Measurements from ENCODE around the gene INPP4B.

The INPP4B gene

DNA sequence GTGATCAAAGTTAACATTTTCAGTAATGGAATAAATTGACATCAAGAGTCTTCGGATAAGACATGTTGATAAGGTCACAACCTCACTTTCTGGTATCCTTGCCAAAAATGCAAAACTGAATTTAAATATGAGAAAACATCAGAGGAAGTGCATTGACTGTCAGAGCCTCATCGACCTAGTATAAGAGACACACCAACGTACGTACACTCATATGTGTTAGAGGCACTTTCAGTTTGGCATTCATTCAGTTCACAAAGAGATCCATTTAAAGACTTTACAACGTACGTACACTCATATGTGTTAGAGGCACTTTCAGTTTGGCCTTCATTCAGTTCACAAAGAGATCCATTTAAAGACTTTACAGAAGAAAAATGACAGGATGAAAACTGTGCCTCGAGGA, 280.3 kb downstream of the INPP4B start:
- Histone ChIP-seq H3K4me3 (IDR thresholded peaks at IDR 0.05; ENCODE audit: insufficient read depth, low read depth, low read length) (no peak overlapping the region), H3K4me1 (ENCODE audit: low read depth, poor library complexity, severe bottlenecking) (peaks cover 34% of the 10 kb centered on the region), H4K20me1 (ENCODE audit: insufficient read depth) (no peaks in the 10 kb centered on the region), H3K4me2 (no peak overlapping the region), H3K36me3 (ENCODE audit: insufficient read depth) (no peaks in the 10 kb centered on the region), H3K79me2 (ENCODE audit: insufficient read depth, low read depth) (no peaks in the 10 kb centered on the region), H3K27me3 (ENCODE audit: insufficient read depth, low read depth) (no peaks in the 10 kb centered on the region), H3K27ac (no peak overlapping the region), H2AFZ (ENCODE audit: low read depth) (no peak overlapping the region), H3K9ac (no peak overlapping the region)
- TF ChIP-seq, protein P1, sequence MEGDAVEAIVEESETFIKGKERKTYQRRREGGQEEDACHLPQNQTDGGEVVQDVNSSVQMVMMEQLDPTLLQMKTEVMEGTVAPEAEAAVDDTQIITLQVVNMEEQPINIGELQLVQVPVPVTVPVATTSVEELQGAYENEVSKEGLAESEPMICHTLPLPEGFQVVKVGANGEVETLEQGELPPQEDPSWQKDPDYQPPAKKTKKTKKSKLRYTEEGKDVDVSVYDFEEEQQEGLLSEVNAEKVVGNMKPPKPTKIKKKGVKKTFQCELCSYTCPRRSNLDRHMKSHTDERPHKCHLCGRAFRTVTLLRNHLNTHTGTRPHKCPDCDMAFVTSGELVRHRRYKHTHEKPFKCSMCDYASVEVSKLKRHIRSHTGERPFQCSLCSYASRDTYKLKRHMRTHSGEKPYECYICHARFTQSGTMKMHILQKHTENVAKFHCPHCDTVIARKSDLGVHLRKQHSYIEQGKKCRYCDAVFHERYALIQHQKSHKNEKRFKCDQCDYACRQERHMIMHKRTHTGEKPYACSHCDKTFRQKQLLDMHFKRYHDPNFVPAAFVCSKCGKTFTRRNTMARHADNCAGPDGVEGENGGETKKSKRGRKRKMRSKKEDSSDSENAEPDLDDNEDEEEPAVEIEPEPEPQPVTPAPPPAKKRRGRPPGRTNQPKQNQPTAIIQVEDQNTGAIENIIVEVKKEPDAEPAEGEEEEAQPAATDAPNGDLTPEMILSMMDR (conservative IDR thresholded peaks at IDR 0.05; ENCODE audit: low read depth, low read length): no peak

DNA sequence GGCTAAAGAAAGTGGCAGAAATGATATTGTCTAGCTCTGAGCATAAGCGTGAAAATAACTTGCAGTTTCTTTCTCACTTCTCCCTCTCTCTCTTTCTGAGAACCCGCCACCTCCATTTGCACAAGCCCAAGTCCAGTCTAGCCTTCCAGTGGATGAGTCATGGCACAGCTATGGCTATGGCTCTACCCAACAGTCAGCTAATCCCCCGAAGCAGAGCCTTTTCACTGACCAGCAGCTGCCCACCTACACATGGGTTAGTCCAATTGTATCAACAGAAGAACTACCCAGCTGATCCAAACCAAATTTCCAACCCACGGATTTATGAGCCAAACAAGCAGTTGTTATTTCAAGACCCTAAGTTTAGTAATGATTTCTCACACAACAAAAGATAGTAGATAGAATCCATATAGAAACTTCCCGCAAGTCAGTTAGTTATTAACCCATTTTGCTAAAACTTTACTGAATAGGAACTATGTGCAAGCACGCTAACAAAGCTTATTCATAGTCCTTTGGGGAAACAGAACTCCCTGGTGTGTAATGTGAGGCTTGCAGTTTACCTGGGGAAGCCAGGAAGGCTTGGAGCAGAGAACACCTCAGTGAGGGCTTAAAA, 282.3 kb downstream of the INPP4B start:
- Histone ChIP-seq H3K9ac (no peak overlapping the region), H4K20me1 (ENCODE audit: insufficient read depth) (no peaks in the 10 kb centered on the region), H3K36me3 (ENCODE audit: insufficient read depth) (no peaks in the 10 kb centered on the region), H3K79me2 (ENCODE audit: insufficient read depth, low read depth) (no peaks in the 10 kb centered on the region), H3K4me2 (no peak overlapping the region), H2AFZ (ENCODE audit: low read depth) (no peak overlapping the region), H3K27me3 (ENCODE audit: insufficient read depth, low read depth) (no peaks in the 10 kb centered on the region), H3K4me3 (IDR thresholded peaks at IDR 0.05; ENCODE audit: insufficient read depth, low read depth, low read length) (no peak overlapping the region), H3K27ac (no peak overlapping the region), H3K4me1 (ENCODE audit: low read depth, poor library complexity, severe bottlenecking) (peaks cover 21% of the 10 kb centered on the region)
- TF ChIP-seq, protein P1 (conservative IDR thresholded peaks at IDR 0.05; ENCODE audit: low read depth, low read length): no peak

DNA sequence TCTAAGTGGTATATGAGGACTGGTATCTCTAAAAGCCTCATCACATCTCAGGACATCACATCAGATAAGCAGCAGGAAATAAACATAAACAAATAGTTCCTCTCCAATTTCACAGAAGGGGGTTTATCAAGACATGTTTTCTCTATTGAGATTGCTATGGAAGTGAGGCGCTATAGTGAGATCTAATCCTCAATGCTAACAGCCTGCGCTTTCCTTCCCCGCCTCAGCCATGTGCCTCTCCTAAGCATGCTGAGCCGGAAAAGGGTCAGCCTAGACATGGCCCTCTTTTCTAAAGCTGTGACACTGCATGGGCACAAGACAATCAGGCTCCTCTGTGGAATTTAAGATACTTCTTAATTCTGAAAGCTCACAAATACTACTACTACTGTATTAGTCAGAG, 286.1 kb downstream of the INPP4B start:
- Histone ChIP-seq H2AFZ (ENCODE audit: low read depth) (no peak overlapping the region), H3K9ac (no peak overlapping the region), H3K4me1 (ENCODE audit: low read depth, poor library complexity, severe bottlenecking) (no peaks in the 10 kb centered on the region), H3K36me3 (ENCODE audit: insufficient read depth) (no peaks in the 10 kb centered on the region), H4K20me1 (ENCODE audit: insufficient read depth) (no peaks in the 10 kb centered on the region), H3K4me2 (no peak overlapping the region), H3K27me3 (ENCODE audit: insufficient read depth, low read depth) (no peaks in the 10 kb centered on the region), H3K27ac (no peak overlapping the region), H3K79me2 (ENCODE audit: insufficient read depth, low read depth) (no peaks in the 10 kb centered on the region), H3K4me3 (IDR thresholded peaks at IDR 0.05; ENCODE audit: insufficient read depth, low read depth, low read length) (no peak overlapping the region)
- TF ChIP-seq, protein P1 (conservative IDR thresholded peaks at IDR 0.05; ENCODE audit: low read depth, low read length): no peak

GRCh38 chr4:142558851-142559250, 287.2 kb downstream of the INPP4B start:
- Histone ChIP-seq H2AFZ (ENCODE audit: low read depth) (no peak overlapping the region), H3K27ac (no peak overlapping the region), H3K9ac (no peak overlapping the region), H3K27me3 (ENCODE audit: insufficient read depth, low read depth) (no peaks in the 10 kb centered on the region), H4K20me1 (ENCODE audit: insufficient read depth) (no peaks in the 10 kb centered on the region), H3K4me2 (no peak overlapping the region), H3K4me1 (ENCODE audit: low read depth, poor library complexity, severe bottlenecking) (no peaks in the 10 kb centered on the region), H3K4me3 (IDR thresholded peaks at IDR 0.05; ENCODE audit: insufficient read depth, low read depth, low read length) (no peak overlapping the region), H3K79me2 (ENCODE audit: insufficient read depth, low read depth) (no peaks in the 10 kb centered on the region), H3K36me3 (ENCODE audit: insufficient read depth) (no peaks in the 10 kb centered on the region)
- TF ChIP-seq, protein P1 (conservative IDR thresholded peaks at IDR 0.05; ENCODE audit: low read depth, low read length): no peak

Data from KMS-11 (cell line).